Measurements from ENCODE around the gene ST6GALNAC2.

Gene ST6GALNAC2

GRCh38 chr17:76599694-76600460 lies 14.2 kb upstream of the ST6GALNAC2 start:
- no peak for DNase-seq (ENCODE audit: low read depth in 2 of 2)

- DNase-seq (ENCODE audit: low read depth in 2 of 2), result no peak
These were observed 12.4 kb upstream of the ST6GALNAC2 start for GRCh38 chr17:76598004-76598439.

- no peak for DNase-seq (ENCODE audit: low read depth in 2 of 2)
These were observed 11.7 kb upstream of the ST6GALNAC2 start for GRCh38 chr17:76597156-76598003.

DNA sequence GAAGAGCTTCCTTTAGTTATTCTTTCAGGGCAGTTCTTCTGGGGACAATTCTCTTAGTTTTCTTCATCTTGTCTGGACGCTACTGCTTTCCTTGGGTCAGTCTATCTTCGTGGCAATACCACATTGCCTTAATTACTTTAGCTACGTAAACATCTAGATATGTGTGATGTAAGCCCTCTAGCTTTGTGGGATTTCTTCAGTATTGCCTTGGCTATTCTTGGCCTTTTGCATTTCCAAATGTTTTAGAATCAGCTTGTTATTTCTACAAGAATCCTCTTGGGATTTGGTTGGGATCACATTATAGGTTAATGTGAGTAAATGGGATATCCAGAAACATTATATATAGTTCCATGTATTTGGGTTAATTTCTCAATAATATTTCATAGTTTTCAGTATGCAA lies 9.0 kb upstream of the ST6GALNAC2 start:
- DNase-seq (ENCODE audit: low read depth in 2 of 2), result no peak

- no peak for DNase-seq (ENCODE audit: low read depth in 2 of 2)
These were observed 8.3 kb upstream of the ST6GALNAC2 start for GRCh38 chr17:76593959-76594358.

GRCh38 chr17:76593384-76593826 lies 7.7 kb upstream of the ST6GALNAC2 start:
- no peak for DNase-seq (ENCODE audit: low read depth in 2 of 2)

GRCh38 chr17:76588182-76588581 lies 2.5 kb upstream of the ST6GALNAC2 start:
- DNase-seq (ENCODE audit: low read depth in 2 of 2), result no peak

DNA sequence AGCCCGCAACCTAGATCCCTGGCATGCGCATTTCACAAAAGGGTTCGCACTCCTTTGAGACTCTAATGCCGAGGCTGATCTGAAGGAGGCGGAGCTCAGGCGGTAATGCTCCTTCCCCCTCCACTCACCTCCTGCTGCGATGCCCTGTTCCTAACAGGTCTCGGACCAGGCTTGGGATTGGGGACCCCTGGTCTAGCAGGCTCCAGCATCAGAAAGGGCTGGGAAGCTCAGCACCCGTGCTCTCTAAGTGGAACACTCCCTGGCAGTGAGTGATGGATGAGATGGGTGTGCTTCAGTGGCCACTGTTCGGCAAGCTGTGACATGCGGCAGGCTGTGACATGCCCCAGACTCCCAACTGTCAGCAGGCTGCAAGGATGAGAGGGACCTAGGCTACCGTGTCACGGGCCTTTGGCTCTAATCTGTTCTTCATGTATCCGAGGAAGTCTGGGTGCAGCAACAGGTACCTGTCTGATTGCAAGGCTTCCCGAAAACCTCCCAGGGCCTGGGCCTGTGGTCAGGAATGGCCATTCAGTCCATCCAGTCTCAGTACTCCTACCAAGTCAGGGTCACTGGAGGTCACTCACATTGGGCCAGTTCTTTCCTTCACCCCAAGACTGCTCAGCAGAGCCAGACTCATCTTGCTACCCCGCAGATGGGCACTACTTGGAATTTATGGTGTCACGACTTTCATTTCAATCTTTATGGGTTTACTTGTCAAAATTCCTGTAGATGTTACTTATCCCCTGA lies 1.3 kb upstream of the ST6GALNAC2 start:
- DNase-seq (ENCODE audit: low read depth in 2 of 2), result no peak

DNA sequence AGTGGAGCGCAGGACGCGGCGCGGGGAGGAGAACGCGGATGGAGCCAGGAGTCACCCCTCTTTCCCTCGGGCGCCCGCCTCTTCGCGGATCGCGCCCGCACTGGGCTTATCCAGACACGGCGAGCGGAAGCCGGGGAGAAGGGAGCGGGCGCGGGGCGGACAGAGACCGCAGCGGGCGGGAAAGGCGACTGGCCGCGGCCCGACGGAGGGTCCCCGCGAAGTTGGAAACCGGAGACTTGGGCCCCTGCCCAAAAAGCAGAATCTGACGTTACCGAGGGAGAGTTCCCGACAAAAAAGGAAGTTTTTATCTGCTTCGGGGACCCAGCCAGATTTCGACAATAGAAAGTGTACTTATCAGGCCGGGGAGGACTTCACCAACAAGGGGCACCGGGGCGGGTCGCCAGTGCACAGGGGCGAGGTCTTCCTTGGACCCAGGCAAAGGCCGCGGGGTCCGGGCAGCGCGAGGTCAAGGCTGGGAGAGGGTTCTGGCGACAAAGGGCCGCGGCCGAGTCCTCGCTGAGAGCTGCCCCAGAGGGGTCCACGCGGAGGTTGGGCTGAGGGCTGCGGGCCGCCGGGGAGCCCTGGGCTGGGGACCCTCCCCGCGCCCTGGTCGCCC lies 519 bp downstream of the ST6GALNAC2 start:
- no peak for DNase-seq (ENCODE audit: low read depth in 2 of 2)

DNA sequence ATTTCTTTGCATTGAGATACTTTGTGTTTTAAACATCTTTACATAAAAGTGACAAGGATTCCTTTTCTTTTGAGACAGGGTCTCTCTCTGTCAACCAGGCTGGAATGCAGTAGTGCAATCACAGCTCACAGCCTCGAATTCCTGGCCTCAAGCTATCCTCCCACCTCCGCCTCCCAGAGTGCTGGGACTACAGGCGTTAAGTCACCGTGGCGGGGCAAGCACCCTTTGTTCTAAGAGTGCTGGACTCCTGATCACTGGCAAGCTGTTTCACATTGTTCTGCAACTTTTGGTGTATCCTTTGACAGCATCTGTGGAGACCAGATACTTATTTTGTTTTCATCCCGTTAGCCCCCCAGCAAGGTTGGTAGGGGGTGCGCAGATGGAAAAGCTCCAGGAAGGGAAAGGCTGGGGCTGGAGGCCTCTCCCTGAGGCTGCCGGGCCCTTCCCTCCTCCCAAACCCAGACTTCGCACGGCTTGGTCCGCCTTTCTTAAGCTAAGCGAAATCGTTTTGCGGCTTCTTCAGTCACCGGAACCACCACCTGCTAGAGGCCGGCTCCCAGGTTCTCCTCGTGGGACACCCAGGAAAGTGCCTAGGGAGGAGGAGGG lies 1.1 kb downstream of the ST6GALNAC2 start:
- no peak for DNase-seq (ENCODE audit: low read depth in 2 of 2)

DNA sequence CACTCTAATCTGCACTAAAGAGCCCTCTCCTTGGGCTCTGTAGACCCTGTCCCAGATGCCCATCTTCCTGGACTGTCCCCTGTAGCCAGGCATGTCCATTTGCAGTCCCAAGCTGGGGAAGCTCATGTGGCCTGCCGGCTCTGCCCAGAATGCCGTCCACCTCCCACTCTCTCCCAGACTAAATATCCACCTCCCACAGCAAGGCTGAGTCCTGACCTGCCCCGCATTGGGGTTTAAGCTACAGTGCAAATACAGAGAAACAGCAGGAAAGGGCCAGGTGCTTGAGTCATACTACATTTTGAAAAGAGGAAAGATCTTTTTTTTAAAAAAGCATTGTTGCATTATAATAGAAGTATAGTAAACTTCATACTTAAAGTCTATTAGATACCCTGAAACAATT lies 3.0 kb downstream of the ST6GALNAC2 start:
- DNase-seq (ENCODE audit: low read depth in 2 of 2), result no peak

GRCh38 chr17:76581515-76581914 lies 4.1 kb downstream of the ST6GALNAC2 start:
- DNase-seq (ENCODE audit: low read depth in 2 of 2), result no peak

DNA sequence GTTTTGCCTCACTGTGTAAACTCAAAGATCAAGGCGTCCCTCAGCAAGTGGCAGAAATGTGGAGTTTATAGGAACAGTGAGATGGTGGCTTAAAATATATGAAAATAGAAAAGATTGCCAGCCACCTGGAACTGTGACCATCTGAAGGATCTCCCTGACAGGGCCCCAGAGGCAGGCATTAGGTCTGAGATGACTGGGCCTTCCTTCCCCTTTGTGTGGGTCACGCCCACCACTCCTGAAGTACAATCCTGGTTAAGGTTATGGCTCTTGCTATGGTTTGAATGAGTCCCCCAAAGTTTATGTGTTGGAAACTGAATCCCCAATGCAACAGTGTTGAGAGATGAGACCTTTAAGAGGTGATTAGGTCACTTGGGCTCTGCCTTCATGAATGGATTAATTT lies 6.4 kb downstream of the ST6GALNAC2 start:
- DNase-seq (ENCODE audit: low read depth in 2 of 2), result no peak

DNA sequence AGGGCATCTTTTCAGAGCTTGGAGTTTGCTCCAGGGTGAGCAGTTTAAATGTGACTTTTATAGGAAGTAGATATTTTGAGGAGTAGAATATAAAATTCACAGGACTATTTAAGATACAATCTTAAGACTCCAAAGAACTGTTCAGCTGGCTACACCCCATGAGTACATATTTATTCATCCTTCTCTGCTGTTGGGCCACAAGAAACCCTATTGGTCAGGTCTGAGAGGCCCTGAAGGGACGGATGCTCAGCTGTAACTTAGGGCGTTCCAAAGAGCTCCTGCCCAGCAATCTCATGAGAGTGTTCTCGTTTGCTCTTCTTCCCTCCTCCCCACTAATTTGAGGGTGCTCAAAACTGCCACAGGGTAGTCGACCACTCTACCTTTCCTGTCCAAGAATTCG lies 7.3 kb downstream of the ST6GALNAC2 start:
- no peak for DNase-seq (ENCODE audit: low read depth in 2 of 2)

- DNase-seq (ENCODE audit: low read depth in 2 of 2), result no peak
These were observed 7.8 kb downstream of the ST6GALNAC2 start for GRCh38 chr17:76577876-76578275.

DNA sequence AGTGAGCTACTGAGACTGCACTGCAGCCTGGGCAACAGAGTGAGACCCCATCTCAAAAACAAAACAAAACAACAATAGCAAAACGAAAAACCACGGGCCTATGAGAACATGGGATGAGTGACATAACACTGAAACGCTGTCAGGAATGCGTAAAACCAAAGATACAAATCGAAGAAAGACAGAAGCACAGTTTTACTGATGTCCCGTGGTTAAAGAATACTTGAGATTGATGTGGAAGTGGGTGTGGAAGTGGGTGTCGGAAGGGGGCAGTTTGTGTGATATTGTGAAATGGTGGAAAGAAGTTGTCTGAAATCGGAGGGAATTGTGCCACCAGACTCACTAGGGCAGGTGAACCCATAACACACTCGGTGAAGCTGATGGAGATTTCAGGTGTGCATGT lies 9.5 kb downstream of the ST6GALNAC2 start:
- DNase-seq (ENCODE audit: low read depth in 2 of 2), result no peak

- no peak for DNase-seq (ENCODE audit: low read depth in 2 of 2)
These were observed 10.1 kb downstream of the ST6GALNAC2 start for GRCh38 chr17:76575570-76575969.

- DNase-seq (ENCODE audit: low read depth in 2 of 2), result no peak
These were observed 11.5 kb downstream of the ST6GALNAC2 start for GRCh38 chr17:76574166-76574565.

- DNase-seq (ENCODE audit: low read depth in 2 of 2), result no peak
These were observed 12.6 kb downstream of the ST6GALNAC2 start for GRCh38 chr17:76573096-76573495.

GRCh38 chr17:76572201-76572910 lies 13.3 kb downstream of the ST6GALNAC2 start:
- no peak for DNase-seq (ENCODE audit: low read depth in 2 of 2)
